K562 (cell line): Measurements from ENCODE around the gene KIAA0513. TPM values are rescaled to one million over a fixed set of nuclear protein-coding genes. Genes with fewer than 3 reads are reported as not detected.
A peak's percentile ranks its signal among the peaks of the same experiment; 100 is the strongest.

ENCODE experiments used
- ATAC-seq: fragments of 200-7000 bp; cut with Tn5 transposase; 3 replicates; pipeline ENCODE4 v1.9.1; 2020; ENCODE audit warnings: moderate library complexity
- BruUV-seq: library from RNA; stranded (reverse); fragments of 400-500 nt; replicated peaks from 2 replicates; lab custom pipeline; 2021; lab: Mats Ljungman, UMichigan
- CTCF ChIA-PET: fragments of 300-600 bp; formaldehyde crosslinking; extraction: SDS; loops from one replicate; lab custom pipeline; 2021; ENCODE audit warnings: low intra/inter-chr PET ratio; lab: Yijun Ruan, JAX
- POLR2A ChIA-PET: fragments of 300-600, 350-650 bp; sonication (Branson Sonifier 250); formaldehyde crosslinking; extraction: SDS; loops from one replicate; lab custom pipeline; 2021; ENCODE audit warnings: antibody characterized with exemption, inconsistent platforms; lab: Yijun Ruan, JAX
- DNase-seq, 4 experiments: peaks; one replicate each; pipeline versions ENCODE4 v3.0.0 to v3.0.0-alpha.2; 2011 to 2018; ENCODE audit warnings: low spot score in 3 of 4, mixed read lengths in 3 of 4; ENCODE audit errors: extremely low read depth in 1 of 4
- FAIRE-seq: peaks from 2 replicates; lab custom pipeline; 2011; peaks lifted over from hg19 to GRCh38; lab: Jason Lieb, UNC
- H2AFZ ChIP-seq: 2 replicates; pipeline ENCODE4 v1.6.0; 2011; ENCODE audit warnings: low read depth, low read length, control low read depth, inconsistent platforms
- H3K27ac ChIP-seq: fragments of 200-600 bp; 3 replicates; pipeline ENCODE4 v1.8.0; 2011; ENCODE audit warnings: low read depth, mild to moderate bottlenecking, control low read depth, inconsistent platforms, low read length, moderate library complexity, mixed read lengths; ENCODE audit errors: extremely low read depth
- H3K27me3 ChIP-seq, 2 experiments: fragments of 300-600 bp in 1 of 2; 2 replicates in 1 of 2; 3 replicates in 1 of 2; pipeline versions ENCODE4 v1.6.0 to v1.8.0; 2011; ENCODE audit warnings: inconsistent platforms in 2 of 2, low read length in 2 of 2, mild to moderate bottlenecking in 1 of 2, mixed read lengths in 1 of 2, moderate library complexity in 1 of 2; ENCODE audit not compliant: control insufficient read depth in 2 of 2, insufficient read depth in 2 of 2
- H3K36me3 ChIP-seq: fragments of 300-600 bp; 3 replicates; pipeline ENCODE4 v1.8.0; 2011; ENCODE audit warnings: mild to moderate bottlenecking, low read length, inconsistent platforms; ENCODE audit not compliant: control insufficient read depth, insufficient read depth
- H3K4me1 ChIP-seq, 2 experiments: fragments of 200-600 bp in 1 of 2; replicated peaks in 1 of 2; 2 replicates in 1 of 2; 3 replicates in 1 of 2; pipeline versions ENCODE4 v1.5.1 to v1.8.0; 2011; ENCODE audit warnings: inconsistent platforms in 2 of 2, low read length in 2 of 2, mild to moderate bottlenecking in 1 of 2, mixed read lengths in 1 of 2, moderate library complexity in 1 of 2; ENCODE audit not compliant: control insufficient read depth in 2 of 2, insufficient read depth in 2 of 2
- H3K4me2 ChIP-seq: 2 replicates; pipeline ENCODE4 v1.6.1; 2011; ENCODE audit warnings: low read length, control low read depth, inconsistent platforms, mixed read lengths; ENCODE audit not compliant: insufficient read depth
- H3K4me3 ChIP-seq: fragments of 200-600 bp; sonication (generic), shearing (Covaris generic); 2 replicates; pipeline ENCODE4 v1.5.1; 2016; ENCODE audit warnings: control low read depth, inconsistent platforms
- H3K79me2 ChIP-seq: fragments of 200-600 bp; 3 replicates; pipeline ENCODE4 v1.8.0; 2011; ENCODE audit warnings: low read length, inconsistent platforms; ENCODE audit not compliant: control insufficient read depth, insufficient read depth
- H3K9ac ChIP-seq, 2 experiments: 2 replicates each; pipeline versions ENCODE4 v1.6.0 to v1.6.1; 2011; ENCODE audit warnings: low read depth in 2 of 2, low read length in 2 of 2, control low read depth in 1 of 2, inconsistent platforms in 1 of 2, mild to moderate bottlenecking in 1 of 2, mixed read lengths in 1 of 2; ENCODE audit not compliant: insufficient read depth in 1 of 2
- H3K9me1 ChIP-seq: one replicate; pipeline ENCODE4 v1.6.0; 2011; ENCODE audit warnings: inconsistent platforms, mild to moderate bottlenecking, low read length, moderate library complexity; ENCODE audit not compliant: control insufficient read depth, insufficient read depth
- H3K9me3 ChIP-seq: replicated peaks from 2 replicates; pipeline ENCODE4 v1.5.1; 2011; ENCODE audit warnings: low read depth, low read length, inconsistent platforms; ENCODE audit not compliant: control insufficient read depth, insufficient read depth
- H4K20me1 ChIP-seq: replicated peaks from 2 replicates; pipeline ENCODE4 v1.6.1; 2011; ENCODE audit warnings: low read length, inconsistent platforms, mixed read lengths; ENCODE audit not compliant: control insufficient read depth, insufficient read depth
- BCOR ChIP-seq: fragments of 450-650 bp; IDR thresholded peaks from 2 replicates; pipeline ENCODE4 v1.6.1; 2016
- CBX1 ChIP-seq: sonication (generic); IDR thresholded peaks from 2 replicates; pipeline ENCODE4 v1.6.1; 2016; ENCODE audit warnings: antibody characterized with exemption, low read depth, mild to moderate bottlenecking
- CHD4 ChIP-seq: fragments of 200-600 bp; sonication (generic); IDR thresholded peaks from 3 replicates; pipeline ENCODE4 v1.6.1; 2012; ENCODE audit warnings: low read depth, mild to moderate bottlenecking, mixed read lengths, low read length, inconsistent platforms; ENCODE audit not compliant: insufficient read depth, insufficient replicate concordance, poor library complexity, severe bottlenecking
- DNMT1 ChIP-seq: fragments of 450-650 bp; IDR thresholded peaks from 2 replicates; pipeline ENCODE4 v1.6.1; 2016; ENCODE audit warnings: antibody characterized with exemption, mild to moderate bottlenecking
- ESRRA ChIP-seq: fragments of 450-650 bp; IDR thresholded peaks from 2 replicates; pipeline ENCODE4 v1.6.1; 2014; ENCODE audit warnings: low read depth, mild to moderate bottlenecking, moderate library complexity, borderline replicate concordance
- HDAC2 ChIP-seq: fragments of 450-650 bp; IDR thresholded peaks from 2 replicates; pipeline ENCODE4 v1.6.1; 2016; ENCODE audit warnings: mild to moderate bottlenecking
- KDM1A ChIP-seq, 2 experiments: fragments of 450-650 bp; IDR thresholded peaks; 2 replicates each; pipeline ENCODE4 v1.6.1; 2016; ENCODE audit warnings: mild to moderate bottlenecking in 2 of 2
- MAX ChIP-seq: sonication (generic); formaldehyde crosslinking; IDR thresholded peaks from 2 replicates; pipeline ENCODE4 v1.9.0; 2022; ENCODE audit warnings: mild to moderate bottlenecking, missing genetic modification reagents
- RBM25 ChIP-seq: fragments of 200-400 bp; formaldehyde crosslinking; IDR thresholded peaks from 2 replicates; pipeline ENCODE4 v1.6.1; 2018; ENCODE audit warnings: low read length, low read depth, moderate library complexity; ENCODE audit not compliant: severe bottlenecking
- SMARCA5 ChIP-seq: fragments of 450-650 bp; IDR thresholded peaks from 2 replicates; pipeline ENCODE4 v1.6.1; 2016
- STAT6 ChIP-seq: sonication (generic); formaldehyde crosslinking; IDR thresholded peaks from 2 replicates; pipeline ENCODE4 v1.8.1; 2023; ENCODE audit warnings: mild to moderate bottlenecking, missing genetic modification reagents
- ZFP36 ChIP-seq: fragments of 150-350 bp; IDR thresholded peaks from 2 replicates; pipeline ENCODE4 v1.6.1; 2018; ENCODE audit warnings: low read length, low read depth; ENCODE audit not compliant: partially characterized antibody
- WGBS: fragments of 100-300 bp; shearing (Covaris generic); methylation state at CpG from one replicate; pipeline ENCODE4 v1.1.6; 2016; ENCODE audit warnings: low coverage, mixed read lengths; ENCODE audit not compliant: insufficient coverage; ENCODE audit errors: missing lambda C conversion rate; 5-methylcytosine and 5-hydroxymethylcytosine counted together
- in situ Hi-C: fragments of 300-500 bp; cut with MboI; formaldehyde crosslinking; loops from 4 replicates; pipeline ENCODE4 v1.15.0; 2018; ENCODE audit warnings: inconsistent platforms, mixed read lengths
- intact Hi-C: fragments of 100-400 bp; cut with micrococcal nuclease; formaldehyde crosslinking; loops from 2 replicates; pipeline ENCODE4 v1.14.2; 2022
- polyA plus RNA-seq, 8 experiments: library from polyadenylated mRNA; depleted of rRNA in 4 of 8; stranded (reverse) in 5 of 8; unstranded in 3 of 8; fragments of >200 nt; fragmentation: Nextera tagmentation in 2 of 8; fragmentation: Illumina TruSeq in 1 of 8; extraction: Ambion mirVana in 2 of 8; extraction: Trizol in 1 of 8; gene quantifications; 2 replicates each; pipeline versions ENCODE4 v1.2.1 to v1.2.3, GENCODE V29; 2011 to 2014; ENCODE audit warnings: inconsistent platforms in 1 of 8, missing spikeins in 1 of 8
- total RNA-seq, 7 experiments: library from RNA; depleted of rRNA in 6 of 7; stranded (reverse); fragments of >200 nt in 6 of 7; fragmentation: Illumina TruSeq in 2 of 7; extraction: Trizol in 2 of 7; gene quantifications; 2 replicates each; pipeline versions ENCODE4 v1.2.1 to v1.2.3, GENCODE V29; 2011 to 2021; ENCODE audit warnings: low replicate concordance in 1 of 7

The KIAA0513 gene
- total and polyA plus RNA-seq, 9 of the 15 experiments (the other 6 are each of a cell fraction or from before 2014, with no cell fraction given): 0.18 to 13.7 (median 10.2) TPM

DNA sequence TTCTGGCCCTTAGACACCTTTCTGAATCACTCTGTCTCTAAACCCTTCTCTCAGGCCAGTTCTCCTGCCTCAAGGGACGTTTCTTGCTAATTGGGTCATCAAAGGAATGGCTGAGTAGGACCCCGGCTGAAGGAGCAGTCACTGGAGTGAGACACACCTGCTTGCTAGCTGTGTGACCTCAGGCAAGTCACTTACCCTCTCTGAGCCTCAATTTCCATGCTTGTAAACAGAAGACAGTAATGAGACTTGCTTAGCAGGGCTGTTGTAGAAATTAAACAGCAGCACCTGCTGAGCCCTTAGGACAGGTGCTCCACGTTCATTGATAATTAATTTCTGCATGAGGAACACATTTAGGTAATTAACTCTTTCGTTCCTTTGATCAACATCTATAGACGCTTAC, 77.9 kb downstream of the KIAA0513 start:
- H3K27ac ChIP-seq: no peak overlapping the region
- TF ChIP-seq ZFP36: peak; percentile 92
- TF ChIP-seq KDM1A (IDR thresholded peaks at IDR 0.05): peak in 1 of 2 experiments; percentile 60; a peak in 2 of 4 replicates
- TF ChIP-seq SMARCA5: peak; percentile 81; the same call in 1 of the 2 replicates
- 0 out of 2 replicates have a peak, but pooled peaks have one; percentile 34 for TF ChIP-seq ESRRA
- no peak for TF ChIP-seq MAX
- 0 out of 2 replicates have a peak, but pooled peaks have one; percentile 38 for TF ChIP-seq CBX1
- no peak for TF ChIP-seq DNMT1
- peak; percentile 56; the same call in 1 of the 2 replicates for TF ChIP-seq HDAC2
- TF ChIP-seq BCOR: peak; percentile 95
- peak; percentile 39 for TF ChIP-seq CHD4
- TF ChIP-seq RBM25: peak; percentile 97
- no peak for TF ChIP-seq STAT6 (CRISPR knock-in tag)
- H3K4me3 ChIP-seq: no peak overlapping the region
- in situ Hi-C loops (loop anchor here (25.0 kb wide), 1 partner anchor 907 kb away; no protein-coding TSS in a partner anchor), intact Hi-C loops (no loop called here)
- ATAC-seq: no peak
- H3K79me2 ChIP-seq: no peaks in the 10 kb centered on the region
- peaks cover 0 to 14% of the 10 kb centered on the region in 2 experiments; a peak in 2 of 5 replicates for H3K4me1 ChIP-seq
- no peak overlapping the region for H2AFZ ChIP-seq
- H3K9me1 ChIP-seq: no peaks in the 10 kb centered on the region
- peaks cover 29 to 58% of the 10 kb centered on the region in 2 experiments for H3K27me3 ChIP-seq
- H3K4me2 ChIP-seq: no peak overlapping the region
- no TSS peak for BruUV-seq
- H4K20me1 ChIP-seq: peaks cover 4% of the 10 kb centered on the region; the same call in 1 of the 2 replicates
- no peaks in the 10 kb centered on the region for H3K9me3 ChIP-seq
- no peak overlapping the region for H3K9ac ChIP-seq
- 11% methylated on average over 5 of the region's 5 CpGs for WGBS
- H3K36me3 ChIP-seq: no peaks in the 10 kb centered on the region
- ChIA-PET CTCF (interaction anchor here (1.0 kb wide), 1 partner anchor 10 kb away, joined by 5 read pairs; no protein-coding TSS in a partner anchor), POLR2A (interaction anchor here (0.7 to 1.1 kb wide), 2 partner anchors 9 to 15 kb away, joined by 4 to 8 read pairs; no protein-coding TSS in a partner anchor)
- no peak for FAIRE-seq
- DNase-seq: no peak
